ENCODE results near the gene SETD1B.
A peak's percentile ranks its signal among the peaks of the same experiment; 100 is the strongest.

SETD1B gene

GRCh38 chr12:121807642-121808347 lies 4.0 kb downstream of the SETD1B start:
- ATAC-seq (no peak), DNase-seq (no peak)

GRCh38 chr12:121808623-121809022 lies 4.8 kb downstream of the SETD1B start:
- DNase-seq: no peak
- no peak for ATAC-seq

- DNase-seq (no peak), ATAC-seq (no peak)
Measured at GRCh38 chr12:121809712-121810116, 5.9 kb downstream of the SETD1B start.

GRCh38 chr12:121810234-121810817 lies 6.5 kb downstream of the SETD1B start:
- no peak for DNase-seq
- no peak for ATAC-seq

- ATAC-seq (no peak), DNase-seq (no peak)
Measured at GRCh38 chr12:121810833-121811433, 7.1 kb downstream of the SETD1B start.

- ATAC-seq (peak; percentile 87), DNase-seq (peak; percentile 80)
Measured at GRCh38 chr12:121811434-121812319, 7.9 kb downstream of the SETD1B start.

GRCh38 chr12:121812320-121812871 lies 8.6 kb downstream of the SETD1B start:
- DNase-seq (peak; percentile 61), ATAC-seq (peak; percentile 55)

GRCh38 chr12:121812921-121813896 lies 9.4 kb downstream of the SETD1B start:
- no peak for ATAC-seq
- no peak for DNase-seq

GRCh38 chr12:121813951-121814350 lies 10.1 kb downstream of the SETD1B start:
- DNase-seq: no peak
- ATAC-seq: no peak

GRCh38 chr12:121814429-121815119 lies 10.8 kb downstream of the SETD1B start:
- no peak for DNase-seq
- ATAC-seq: no peak

- DNase-seq: no peak
- ATAC-seq: no peak
Measured at GRCh38 chr12:121815263-121815662, 11.5 kb downstream of the SETD1B start.

- no peak for ATAC-seq
- DNase-seq: no peak
Measured at GRCh38 chr12:121816925-121817647, 13.3 kb downstream of the SETD1B start.

- DNase-seq: no peak
- ATAC-seq: no peak
Measured at GRCh38 chr12:121817648-121818043, 13.8 kb downstream of the SETD1B start.

GRCh38 chr12:121819212-121819949 lies 15.6 kb downstream of the SETD1B start:
- DNase-seq (no peak), ATAC-seq (no peak)

GRCh38 chr12:121820056-121820455 lies 16.2 kb downstream of the SETD1B start:
- DNase-seq (no peak), ATAC-seq (no peak)

GRCh38 chr12:121822393-121823100 lies 18.7 kb downstream of the SETD1B start:
- no peak for DNase-seq
- no peak for ATAC-seq

GRCh38 chr12:121823101-121823726 lies 19.4 kb downstream of the SETD1B start:
- no peak for DNase-seq
- ATAC-seq: no peak

- DNase-seq: no peak
- no peak for ATAC-seq
Measured at GRCh38 chr12:121823727-121824115, 19.9 kb downstream of the SETD1B start.

Measured in stimulated activated naive CD8-positive, alpha-beta T cell treated with anti-CD3 and anti-CD28 coated beads, Interleukin-15, Interleukin-2, amounts not matched to agents 100 U/mL and 50 U/mL, for 24 hours (primary cell).